ENCODE measurements around the gene SIVA1. TPM values are rescaled to one million over a fixed set of nuclear protein-coding genes. Genes with fewer than 3 reads are reported as not detected.

SIVA1 gene
- total and polyA plus RNA-seq, 9 of the 15 experiments (the other 6 are each of a cell fraction or from before 2014, with no cell fraction given), result 4.2 to 186 (median 54.2) TPM

- no peak for ATAC-seq
- H3K4me1 ChIP-seq (replicated peaks in 1 of 2; ENCODE audit: control insufficient read depth in 2 of 2, insufficient read depth in 2 of 2, low read length in 2 of 2), result peaks cover 8 to 66% of the 10 kb centered on the region in 2 experiments; a peak in 4 of 5 replicates
- H3K36me3 ChIP-seq (ENCODE audit: control insufficient read depth, insufficient read depth, low read length), result peaks cover 61% of the 10 kb centered on the region; the same call in 1 of the 3 replicates
- intact Hi-C loops (cut with micrococcal nuclease), result no loop called here
- H4K20me1 ChIP-seq (replicated peaks; ENCODE audit: control insufficient read depth, insufficient read depth, low read length), result peaks cover 12% of the 10 kb centered on the region; the same call in 1 of the 2 replicates
- no peak overlapping the region for H2AFZ ChIP-seq (ENCODE audit: low read depth, low read length)
- no peaks in the 10 kb centered on the region for H3K9me3 ChIP-seq (replicated peaks; ENCODE audit: control insufficient read depth, insufficient read depth, low read depth, low read length)
- H3K9ac ChIP-seq (ENCODE audit: insufficient read depth in 1 of 2, low read depth in 2 of 2, low read length in 2 of 2), result peak overlapping the region in 1 of 2 experiments; percentile 58; a peak in 2 of 4 replicates
- no peak overlapping the region for H3K4me3 ChIP-seq
- WGBS (ENCODE audit: insufficient coverage, low coverage, missing lambda C conversion rate), result 87% methylated on average over 11 of the region's 39 CpGs
- no TSS peak for BruUV-seq (replicated peaks)
- no peak for DNase-seq (ENCODE audit: extremely low read depth in 1 of 4, low spot score in 3 of 4)
- no peaks in the 10 kb centered on the region for H3K27me3 ChIP-seq (ENCODE audit: control insufficient read depth in 2 of 2, insufficient read depth in 2 of 2, low read length in 2 of 2)
- no peaks in the 10 kb centered on the region for H3K9me1 ChIP-seq (ENCODE audit: control insufficient read depth, insufficient read depth, low read length)
- ChIA-PET CTCF (ENCODE audit: low intra/inter-chr PET ratio) (no interaction called here), POLR2A (interaction anchor here (0.6 to 0.7 kb wide), 3 partner anchors 30 to 205 kb away, joined by 3 read pairs; no protein-coding TSS in a partner anchor)
- peaks cover 41% of the 10 kb centered on the region for H3K79me2 ChIP-seq (ENCODE audit: control insufficient read depth, insufficient read depth, low read length)
- no peak for FAIRE-seq
- H3K27ac ChIP-seq (ENCODE audit: extremely low read depth, low read depth, low read length), result no peak overlapping the region
- H3K4me2 ChIP-seq (ENCODE audit: insufficient read depth, low read length), result no peak overlapping the region
- in situ Hi-C loops (cut with MboI), result no loop called here
- no peak for TF ChIP-seq OTX1 (CRISPR knock-in tag; IDR thresholded peaks at IDR 0.05)
- TF ChIP-seq ZNF184 (CRISPR knock-in tag; IDR thresholded peaks at IDR 0.05), result no peak
- no peak for TF ChIP-seq ESRRB (CRISPR knock-in tag; IDR thresholded peaks at IDR 0.05; ENCODE audit: borderline replicate concordance)
- no peak for TF ChIP-seq SMC3 (conservative IDR thresholded peaks at IDR 0.05; ENCODE audit: insufficient read depth, low read depth, low read length)
- no peak for TF ChIP-seq SMAD2 (IDR thresholded peaks at IDR 0.05; ENCODE audit: low read depth, low read length)
- no peak for TF ChIP-seq PHB (CRISPR knock-in tag; IDR thresholded peaks at IDR 0.05)
- TF ChIP-seq POLR2G (IDR thresholded peaks at IDR 0.05; ENCODE audit: low read depth, low read length), result peak; percentile 50
- 0 out of 2 replicates have a peak, but pooled peaks have one; percentile 25 for TF ChIP-seq EGR1 (conservative IDR thresholded peaks at IDR 0.05)
- TF ChIP-seq ZBTB40 (IDR thresholded peaks at IDR 0.05), result no peak
- TF ChIP-seq ZBTB40 (CRISPR knock-in tag; IDR thresholded peaks at IDR 0.05), result no peak
- TF ChIP-seq HNRNPH1 (optimal IDR thresholded peaks at IDR 0.05; ENCODE audit: low read depth, low read length), result no peak
- no peak for TF ChIP-seq FOXA3 (CRISPR knock-in tag; conservative IDR thresholded peaks at IDR 0.05 in 1 of 2, IDR thresholded peaks at IDR 0.05 in 1 of 2)
- no peak for TF ChIP-seq ZNF76 (CRISPR knock-in tag; IDR thresholded peaks at IDR 0.05; ENCODE audit: borderline replicate concordance)
- no peak for TF ChIP-seq FOXK1 (CRISPR knock-in tag; IDR thresholded peaks at IDR 0.05; ENCODE audit: borderline replicate concordance)
These were observed 36.1 kb downstream of the SIVA1 start for GRCh38 chr14:104788873-104789663.

Measured in K562 (cell line).